Rectal smooth muscle tissue (tissue), 1 donor: ENCODE measurements around the gene LRRC2.

Source experiments
- H3K27ac ChIP-seq: one replicate; pipeline ENCODE4 v1.7.0; 2013; ENCODE audit warnings: low read depth, low read length, inconsistent platforms
- H3K27me3 ChIP-seq: one replicate; pipeline ENCODE4 v1.7.0; 2013; ENCODE audit warnings: low read length; ENCODE audit not compliant: control insufficient read depth, insufficient read depth
- H3K36me3 ChIP-seq: one replicate; pipeline ENCODE4 v1.7.0; 2013; ENCODE audit warnings: low read length; ENCODE audit not compliant: control insufficient read depth, insufficient read depth
- H3K4me1 ChIP-seq: one replicate; pipeline ENCODE4 v1.7.0; 2013; ENCODE audit warnings: low read length; ENCODE audit not compliant: control insufficient read depth, insufficient read depth
- H3K4me3 ChIP-seq: one replicate; pipeline ENCODE4 v1.7.0; 2013; ENCODE audit warnings: low read length
- H3K9ac ChIP-seq: one replicate; pipeline ENCODE4 v1.7.0; 2013; ENCODE audit warnings: low read length

LRRC2 gene

GRCh38 chr3:46508850-46509591 is 57.1 kb downstream of the LRRC2 start:
- H3K4me3 ChIP-seq: no peak overlapping the region
- no peaks in the 10 kb centered on the region for H3K27me3 ChIP-seq
- no peak overlapping the region for H3K9ac ChIP-seq
- no peaks in the 10 kb centered on the region for H3K4me1 ChIP-seq
- H3K27ac ChIP-seq: no peak overlapping the region
- no peaks in the 10 kb centered on the region for H3K36me3 ChIP-seq

- Histone ChIP-seq H3K9ac (no peak overlapping the region), H3K27me3 (no peaks in the 10 kb centered on the region), H3K4me1 (no peaks in the 10 kb centered on the region), H3K27ac (no peak overlapping the region), H3K4me3 (no peak overlapping the region), H3K36me3 (no peaks in the 10 kb centered on the region)
Measured at GRCh38 chr3:46506526-46506925, 59.6 kb downstream of the LRRC2 start.

- Histone ChIP-seq H3K4me1 (no peaks in the 10 kb centered on the region), H3K27me3 (no peaks in the 10 kb centered on the region), H3K9ac (no peak overlapping the region), H3K4me3 (no peak overlapping the region), H3K36me3 (no peaks in the 10 kb centered on the region), H3K27ac (no peak overlapping the region)
Measured at GRCh38 chr3:46505953-46506352, 60.1 kb downstream of the LRRC2 start.

GRCh38 chr3:46504789-46505188 is 61.3 kb downstream of the LRRC2 start:
- Histone ChIP-seq H3K27ac (no peak overlapping the region), H3K36me3 (no peaks in the 10 kb centered on the region), H3K4me3 (no peak overlapping the region), H3K27me3 (no peaks in the 10 kb centered on the region), H3K9ac (no peak overlapping the region), H3K4me1 (no peaks in the 10 kb centered on the region)

- no peaks in the 10 kb centered on the region for H3K27me3 ChIP-seq
- no peak overlapping the region for H3K27ac ChIP-seq
- H3K4me1 ChIP-seq: no peaks in the 10 kb centered on the region
- H3K4me3 ChIP-seq: no peak overlapping the region
- H3K9ac ChIP-seq: no peak overlapping the region
- H3K36me3 ChIP-seq: no peaks in the 10 kb centered on the region
Measured at GRCh38 chr3:46503200-46503874, 62.8 kb downstream of the LRRC2 start.

GRCh38 chr3:46501702-46502101 is 64.4 kb downstream of the LRRC2 start:
- Histone ChIP-seq H3K9ac (no peak overlapping the region), H3K4me3 (no peak overlapping the region), H3K4me1 (no peaks in the 10 kb centered on the region), H3K27ac (no peak overlapping the region), H3K36me3 (no peaks in the 10 kb centered on the region), H3K27me3 (no peaks in the 10 kb centered on the region)

GRCh38 chr3:46500656-46501635 is 65.2 kb downstream of the LRRC2 start:
- Histone ChIP-seq H3K36me3 (no peaks in the 10 kb centered on the region), H3K4me3 (no peak overlapping the region), H3K27ac (no peak overlapping the region), H3K9ac (no peak overlapping the region), H3K27me3 (no peaks in the 10 kb centered on the region), H3K4me1 (no peaks in the 10 kb centered on the region)

- H3K27me3 ChIP-seq: no peaks in the 10 kb centered on the region
- H3K27ac ChIP-seq: no peak overlapping the region
- H3K36me3 ChIP-seq: no peaks in the 10 kb centered on the region
- H3K4me1 ChIP-seq: no peaks in the 10 kb centered on the region
- no peak overlapping the region for H3K4me3 ChIP-seq
- no peak overlapping the region for H3K9ac ChIP-seq
Measured at GRCh38 chr3:46498916-46499519, 67.1 kb downstream of the LRRC2 start.

GRCh38 chr3:46497556-46498265 is 68.4 kb downstream of the LRRC2 start, which contains the start of gene RTP3:
TSS of gene RTP3 (plus strand) at chr3:46497976. CDS start at chr3:46498063, 87 bp downstream.
- no peaks in the 10 kb centered on the region for H3K27me3 ChIP-seq
- H3K4me1 ChIP-seq: no peaks in the 10 kb centered on the region
- no peak within 1 kb of the TSS for H3K9ac ChIP-seq
- H3K4me3 ChIP-seq: no peak within 1 kb of the TSS
- H3K36me3 ChIP-seq: no peaks in the 10 kb centered on the region
- no peak within 1 kb of the TSS for H3K27ac ChIP-seq

- no peak overlapping the region for H3K9ac ChIP-seq
- H3K27ac ChIP-seq: no peak overlapping the region
- H3K27me3 ChIP-seq: no peaks in the 10 kb centered on the region
- no peak overlapping the region for H3K4me3 ChIP-seq
- no peaks in the 10 kb centered on the region for H3K36me3 ChIP-seq
- H3K4me1 ChIP-seq: no peaks in the 10 kb centered on the region
Measured at GRCh38 chr3:46496746-46497555, 69.2 kb downstream of the LRRC2 start.

- no peak overlapping the region for H3K27ac ChIP-seq
- H3K4me1 ChIP-seq: no peaks in the 10 kb centered on the region
- no peaks in the 10 kb centered on the region for H3K36me3 ChIP-seq
- H3K9ac ChIP-seq: no peak overlapping the region
- H3K4me3 ChIP-seq: no peak overlapping the region
- H3K27me3 ChIP-seq: no peaks in the 10 kb centered on the region
Measured at GRCh38 chr3:46495901-46496456, 70.1 kb downstream of the LRRC2 start.
